Hepatocyte (in vitro differentiated cells): ENCODE data around the gene ECSIT. TPM values are rescaled to one million over a fixed set of nuclear protein-coding genes. Genes with fewer than 3 reads are reported as not detected.

Source experiments
- DNase-seq: peaks from one replicate; pipeline ENCODE4 v3.0.0-alpha.2; 2016; ENCODE audit warnings: low spot score
- H2AFZ ChIP-seq: fragments of 200-600 bp; sonication (generic); 2 replicates; pipeline ENCODE4 v1.6.0; 2016; ENCODE audit warnings: antibody characterized with exemption, mild to moderate bottlenecking
- H3K27ac ChIP-seq: fragments of 200-600 bp; sonication (generic); 2 replicates; pipeline ENCODE4 v1.5.1; 2016; ENCODE audit warnings: mild to moderate bottlenecking
- H3K27me3 ChIP-seq: fragments of 200-600 bp; sonication (generic); 2 replicates; pipeline ENCODE4 v1.6.1; 2016
- H3K36me3 ChIP-seq: fragments of 200-600 bp; sonication (generic); replicated peaks from 2 replicates; pipeline ENCODE4 v1.5.1; 2016; ENCODE audit warnings: low read depth; ENCODE audit not compliant: insufficient read depth
- H3K4me1 ChIP-seq: fragments of 200-600 bp; sonication (generic); 2 replicates; pipeline ENCODE4 v1.5.1; 2016; ENCODE audit warnings: mild to moderate bottlenecking, moderate library complexity; ENCODE audit not compliant: insufficient read depth
- H3K4me2 ChIP-seq: fragments of 200-600 bp; sonication (generic); 2 replicates; pipeline ENCODE4 v1.6.0; 2016
- H3K4me3 ChIP-seq: fragments of 200-600 bp; sonication (generic); 2 replicates; pipeline ENCODE4 v1.5.1; 2016; ENCODE audit warnings: mild to moderate bottlenecking
- H3K79me2 ChIP-seq: fragments of 200-600 bp; sonication (generic); 2 replicates; pipeline ENCODE4 v1.6.0; 2017; ENCODE audit warnings: mild to moderate bottlenecking
- H3K9me2 ChIP-seq: fragments of 200-600 bp; sonication (generic); replicated peaks from 2 replicates; pipeline ENCODE4 v1.6.0; 2017; ENCODE audit warnings: mild to moderate bottlenecking; ENCODE audit not compliant: insufficient read depth
- H3K9me3 ChIP-seq: fragments of 200-600 bp; sonication (generic); 2 replicates; pipeline ENCODE4 v1.5.1; 2016; ENCODE audit warnings: low read depth, mild to moderate bottlenecking
- H4K20me1 ChIP-seq: fragments of 200-600 bp; sonication (generic); 2 replicates; pipeline ENCODE4 v1.6.0; 2016; ENCODE audit warnings: mild to moderate bottlenecking; ENCODE audit not compliant: insufficient read depth, poor library complexity, severe bottlenecking
- CTCF ChIP-seq: fragments of 200-600 bp; sonication (generic); IDR thresholded peaks from 2 replicates; pipeline ENCODE4 v1.5.1; 2016; ENCODE audit warnings: antibody characterized with exemption, mild to moderate bottlenecking; ENCODE audit not compliant: poor library complexity
- EZH2 ChIP-seq: fragments of 200-600 bp; sonication (generic); IDR thresholded peaks from 2 replicates; pipeline ENCODE4 v1.6.1; 2016; ENCODE audit warnings: antibody characterized with exemption, mild to moderate bottlenecking, borderline replicate concordance
- EZH2phosphoT487 ChIP-seq: fragments of 200-600 bp; sonication (generic); IDR thresholded peaks from one replicate; pipeline ENCODE4 v1.6.1; 2018; ENCODE audit warnings: antibody characterized with exemption, mild to moderate bottlenecking, low read depth, moderate library complexity; ENCODE audit not compliant: unreplicated experiment, severe bottlenecking
- whole genome bisulfite sequencing: methylation state at CpG from one replicate; pipeline ENCODE4 v1.1.6; 2016; ENCODE audit warnings: low lambda C conversion rate; ENCODE audit errors: missing lambda C conversion rate; 5-methylcytosine and 5-hydroxymethylcytosine counted together
- polyA plus RNA-seq: library from polyadenylated mRNA; unstranded; fragments of >200 nt; fragmentation: Nextera tagmentation; extraction: Ambion mirVana; gene quantifications from 2 replicates; pipeline ENCODE4 v1.2.1, GENCODE V29; 2016
- total RNA-seq: library from RNA; depleted of rRNA; stranded (reverse); fragments of >200 nt; gene quantifications from 2 replicates; pipeline ENCODE4 v1.2.3, GENCODE V29; 2014

The ECSIT gene
- total and polyA plus RNA-seq, 2 experiments from 2014 or later: 23.2 to 32.5 TPM

DNA sequence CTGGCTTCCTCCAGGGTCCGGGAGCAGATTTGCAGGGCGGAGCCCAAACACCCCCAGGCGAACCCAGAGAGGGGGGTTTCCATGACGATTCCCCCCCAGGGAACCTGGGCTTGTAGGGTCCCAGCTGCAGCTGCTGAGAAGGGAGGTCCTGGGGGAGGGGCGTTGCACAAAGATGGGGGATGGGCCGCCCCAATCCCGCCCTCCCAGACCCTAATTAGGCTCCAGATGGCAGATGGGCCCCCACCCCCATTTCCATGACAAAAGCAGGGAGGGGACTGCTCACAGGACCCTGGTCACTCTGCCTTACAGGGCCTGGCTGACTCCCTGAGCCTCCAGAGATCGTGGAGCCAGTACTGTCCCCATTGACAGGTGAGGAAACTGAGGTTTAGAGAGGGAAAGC lies 63.3 kb downstream of the ECSIT start:
- TF ChIP-seq EZH2 (no peak), EZH2phosphoT487 (no peak)
- Histone ChIP-seq H3K4me1 (no peaks in the 10 kb centered on the region), H3K4me2 (no peak overlapping the region), H3K9me3 (no peaks in the 10 kb centered on the region), H3K27ac (no peak overlapping the region), H3K79me2 (no peaks in the 10 kb centered on the region), H3K36me3 (no peaks in the 10 kb centered on the region), H3K9me2 (no peaks in the 10 kb centered on the region), H3K27me3 (no peaks in the 10 kb centered on the region), H2AFZ (no peak overlapping the region), H4K20me1 (no peaks in the 10 kb centered on the region), H3K4me3 (no peak overlapping the region)
- DNase-seq: no peak
- WGBS: 82% methylated on average over 6 of the region's 8 CpGs

GRCh38 chr19:11464333-11465265 lies 64.3 kb downstream of the ECSIT start:
- Histone ChIP-seq H3K4me2 (no peak overlapping the region), H3K4me3 (no peak overlapping the region), H3K4me1 (no peaks in the 10 kb centered on the region), H3K79me2 (no peaks in the 10 kb centered on the region), H3K27ac (no peak overlapping the region), H3K36me3 (no peaks in the 10 kb centered on the region), H3K9me3 (no peaks in the 10 kb centered on the region), H2AFZ (no peak overlapping the region), H3K9me2 (no peaks in the 10 kb centered on the region), H3K27me3 (no peaks in the 10 kb centered on the region), H4K20me1 (no peaks in the 10 kb centered on the region)
- WGBS: 88% methylated on average over 8 of the region's 11 CpGs
- no peak for TF ChIP-seq EZH2
- TF ChIP-seq CTCF: no peak
- no peak for TF ChIP-seq EZH2phosphoT487
- DNase-seq: no peak

GRCh38 chr19:11463391-11463790 lies 65.5 kb downstream of the ECSIT start:
- H2AFZ ChIP-seq: no peak overlapping the region
- no peaks in the 10 kb centered on the region for H3K79me2 ChIP-seq
- no peak overlapping the region for H3K27ac ChIP-seq
- H3K4me3 ChIP-seq: no peak overlapping the region
- no peak for DNase-seq
- H3K9me2 ChIP-seq: no peaks in the 10 kb centered on the region
- H3K4me1 ChIP-seq: no peaks in the 10 kb centered on the region
- H3K9me3 ChIP-seq: no peaks in the 10 kb centered on the region
- 80% methylated on average over 12 of the region's 12 CpGs for WGBS
- no peaks in the 10 kb centered on the region for H3K27me3 ChIP-seq
- no peaks in the 10 kb centered on the region for H3K36me3 ChIP-seq
- no peak overlapping the region for H3K4me2 ChIP-seq
- TF ChIP-seq EZH2phosphoT487: no peak
- TF ChIP-seq EZH2: no peak
- no peak for TF ChIP-seq CTCF
- no peaks in the 10 kb centered on the region for H4K20me1 ChIP-seq

DNA sequence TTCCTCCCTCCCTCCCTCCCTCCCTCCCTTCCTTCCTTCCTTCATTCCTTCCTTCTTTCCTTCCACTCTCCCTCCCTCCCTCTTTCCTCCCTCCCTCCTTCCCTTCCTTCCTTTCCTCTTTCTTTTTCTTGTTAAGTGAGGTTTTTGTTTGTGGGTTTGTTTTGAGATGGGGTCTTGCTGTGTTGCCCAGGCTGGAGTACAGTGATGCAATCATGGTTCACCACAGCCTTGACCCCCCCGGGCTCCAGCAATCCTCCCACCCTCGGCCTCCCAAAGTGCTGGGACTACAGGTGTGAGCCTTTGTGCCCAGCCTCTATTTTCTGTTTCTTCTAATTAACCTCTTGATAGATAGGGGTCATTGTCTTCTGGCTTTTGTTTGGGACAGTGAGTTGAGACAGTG lies 67.5 kb downstream of the ECSIT start:
- Histone ChIP-seq H3K9me2 (no peaks in the 10 kb centered on the region), H3K4me3 (no peak overlapping the region), H3K4me1 (no peaks in the 10 kb centered on the region), H3K4me2 (no peak overlapping the region), H3K9me3 (no peaks in the 10 kb centered on the region), H3K79me2 (no peaks in the 10 kb centered on the region), H2AFZ (no peak overlapping the region), H3K27ac (no peak overlapping the region), H3K27me3 (no peaks in the 10 kb centered on the region), H3K36me3 (no peaks in the 10 kb centered on the region), H4K20me1 (no peaks in the 10 kb centered on the region)
- WGBS: 77% methylated on average over 2 of the region's 2 CpGs
- TF ChIP-seq CTCF: no peak
- TF ChIP-seq EZH2: no peak
- TF ChIP-seq EZH2phosphoT487: no peak
- DNase-seq: no peak
